Gastroesophageal sphincter (tissue), 3 donors: ENCODE data around the gene OSCP1.

Source experiments
- EP300 ChIP-seq: sonication (generic); formaldehyde crosslinking; IDR thresholded peaks from one replicate; pipeline ENCODE4 v1.6.1; 2017; ENCODE audit warnings: antibody characterized with exemption, mild to moderate bottlenecking
- POLR2A ChIP-seq, 2 donors: fragments of 450-650 bp; IDR thresholded peaks; one replicate each; pipeline ENCODE4 v1.6.1; 2017; ENCODE audit warnings: antibody characterized with exemption in 2 of 2, mild to moderate bottlenecking in 2 of 2, moderate library complexity in 1 of 2
- POLR2AphosphoS5 ChIP-seq: sonication (generic); formaldehyde crosslinking; IDR thresholded peaks from one replicate; pipeline ENCODE4 v1.6.1; 2017; ENCODE audit warnings: antibody characterized with exemption
- TF ChIP-seq, protein P1 (sequence below), 4 experiments: fragments of 200-600 bp in 2 of 4; fragments of 450-650 bp in 2 of 4; sonication (generic) in 1 of 4; IDR thresholded peaks; one replicate each; pipeline ENCODE4 v1.5.1; 2017 to 2019; ENCODE audit warnings: antibody characterized with exemption in 4 of 4, mild to moderate bottlenecking in 2 of 4, moderate library complexity in 2 of 4

DNA sequence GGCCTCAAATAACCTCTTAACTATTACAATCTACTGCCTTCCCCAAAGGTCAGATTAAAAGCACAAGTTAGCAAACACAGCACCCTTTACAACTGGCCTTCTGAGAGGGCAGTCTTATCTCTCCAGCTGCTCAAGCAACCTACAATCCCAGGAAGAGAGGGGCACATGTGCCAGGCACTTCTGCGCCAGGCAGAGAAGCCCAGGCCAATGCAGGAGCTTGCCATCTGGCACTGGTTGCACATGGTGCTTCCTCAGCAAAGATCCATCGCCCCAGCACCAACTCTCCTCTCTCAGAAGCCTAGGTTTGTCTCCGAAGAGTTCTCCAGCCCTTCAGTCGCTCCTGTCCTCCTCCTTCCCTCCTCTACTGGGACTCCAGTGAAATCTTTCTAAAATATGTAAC is 67.0 kb downstream of the OSCP1 start:
- no peak for TF ChIP-seq POLR2A (IDR thresholded peaks at IDR 0.05)
- TF ChIP-seq, protein P1, sequence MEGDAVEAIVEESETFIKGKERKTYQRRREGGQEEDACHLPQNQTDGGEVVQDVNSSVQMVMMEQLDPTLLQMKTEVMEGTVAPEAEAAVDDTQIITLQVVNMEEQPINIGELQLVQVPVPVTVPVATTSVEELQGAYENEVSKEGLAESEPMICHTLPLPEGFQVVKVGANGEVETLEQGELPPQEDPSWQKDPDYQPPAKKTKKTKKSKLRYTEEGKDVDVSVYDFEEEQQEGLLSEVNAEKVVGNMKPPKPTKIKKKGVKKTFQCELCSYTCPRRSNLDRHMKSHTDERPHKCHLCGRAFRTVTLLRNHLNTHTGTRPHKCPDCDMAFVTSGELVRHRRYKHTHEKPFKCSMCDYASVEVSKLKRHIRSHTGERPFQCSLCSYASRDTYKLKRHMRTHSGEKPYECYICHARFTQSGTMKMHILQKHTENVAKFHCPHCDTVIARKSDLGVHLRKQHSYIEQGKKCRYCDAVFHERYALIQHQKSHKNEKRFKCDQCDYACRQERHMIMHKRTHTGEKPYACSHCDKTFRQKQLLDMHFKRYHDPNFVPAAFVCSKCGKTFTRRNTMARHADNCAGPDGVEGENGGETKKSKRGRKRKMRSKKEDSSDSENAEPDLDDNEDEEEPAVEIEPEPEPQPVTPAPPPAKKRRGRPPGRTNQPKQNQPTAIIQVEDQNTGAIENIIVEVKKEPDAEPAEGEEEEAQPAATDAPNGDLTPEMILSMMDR (IDR thresholded peaks at IDR 0.05), result no peak
- TF ChIP-seq POLR2AphosphoS5, result no peak
- no peak for TF ChIP-seq EP300
